Measurements from ENCODE around the gene AGO4. TPM values are rescaled to one million over a fixed set of nuclear protein-coding genes. Genes with fewer than 3 reads are reported as not detected.
A peak's percentile ranks its signal among the peaks of the same experiment; 100 is the strongest.
"Not testable (repeated sequence)": the region's sequence is repeated elsewhere in the genome, so short reads cannot be mapped to it uniquely, and the experiment has no call there.

AGO4 gene
- total RNA-seq, 1 experiment from 2014 or later: 14.8 TPM

GRCh38 chr1:35866991-35867390 lies 59.2 kb downstream of the AGO4 start:
- TF ChIP-seq SIN3A (IDR thresholded peaks at IDR 0.05; ENCODE audit: borderline replicate concordance, insufficient read depth, low read depth, low read length) (no peak), CTCF (IDR thresholded peaks at IDR 0.05) (no peak), POLR2AphosphoS5 (IDR thresholded peaks at IDR 0.05; ENCODE audit: low read depth, low read length) (no peak), REST (IDR thresholded peaks at IDR 0.05; ENCODE audit: insufficient read depth in 1 of 2, low read depth in 2 of 2, low read length in 1 of 2) (no peak)
- no TSS peak for BruUV-seq (replicated peaks)
- no peak overlapping the region for H3K4me3 ChIP-seq (ENCODE audit: low read depth in 2 of 2, low read length in 2 of 2)
- CTCF ChIA-PET: no interaction called here
- no peaks in the 10 kb centered on the region for H3K36me3 ChIP-seq (ENCODE audit: control insufficient read depth, insufficient read depth, low read length)
- no peaks in the 10 kb centered on the region for H3K4me1 ChIP-seq (ENCODE audit: control insufficient read depth, insufficient read depth, low read length)
- ATAC-seq (no peak), DNase-seq (ENCODE audit: low read depth, low spot score) (no peak)
- intact Hi-C loops (cut with micrococcal nuclease; ENCODE audit: unreplicated experiment) (no loop called here), in situ Hi-C loops (cut with HindIII; ENCODE audit: low pct_unique_long_range_greater_than_20kb, low sequenced_read_pairs) (no loop called here)
- H3K27ac ChIP-seq (ENCODE audit: low read length): no peak overlapping the region
- POLR2A ChIA-PET: no interaction called here
- H3K9me3 ChIP-seq (ENCODE audit: control insufficient read depth, insufficient read depth, low read depth, low read length): no peaks in the 10 kb centered on the region
- no peaks in the 10 kb centered on the region for H3K27me3 ChIP-seq (ENCODE audit: control insufficient read depth, insufficient read depth, low read length)

GRCh38 chr1:35869245-35869950 lies 61.6 kb downstream of the AGO4 start:
- intact Hi-C loops (cut with micrococcal nuclease; ENCODE audit: unreplicated experiment); BruUV-seq (replicated peaks); H3K4me1 ChIP-seq (ENCODE audit: control insufficient read depth, insufficient read depth, low read length); H3K36me3 ChIP-seq (ENCODE audit: control insufficient read depth, insufficient read depth, low read length); H3K27me3 ChIP-seq (ENCODE audit: control insufficient read depth, insufficient read depth, low read length); H3K9me3 ChIP-seq (ENCODE audit: control insufficient read depth, insufficient read depth, low read depth, low read length); in situ Hi-C loops (cut with HindIII; ENCODE audit: low pct_unique_long_range_greater_than_20kb, low sequenced_read_pairs): not testable (repeated sequence)
- DNase-seq (ENCODE audit: low read depth, low spot score): peak; percentile 92
- ATAC-seq: peak; percentile 98
- ChIA-PET POLR2A (interaction anchor here (0.6 to 1.1 kb wide), 2 partner anchors 10 to 95 kb away, joined by 3 read pairs; no protein-coding TSS in a partner anchor), CTCF (interaction anchor here (0.5 kb wide), 1 partner anchor 248 kb away, joined by 5 read pairs; no protein-coding TSS in a partner anchor)
- peak overlapping the region; percentile 41 to 71 for H3K4me3 ChIP-seq (ENCODE audit: low read depth in 2 of 2, low read length in 2 of 2)
- H3K27ac ChIP-seq (ENCODE audit: low read length): peak overlapping the region; percentile 78
- peak; percentile 64; the same call in 1 of the 2 replicates for TF ChIP-seq POLR2AphosphoS5 (IDR thresholded peaks at IDR 0.05; ENCODE audit: low read depth, low read length)

- ChIA-PET POLR2A (no interaction called here), CTCF (no interaction called here)
- H3K4me3 ChIP-seq (ENCODE audit: low read depth in 2 of 2, low read length in 2 of 2): peak overlapping the region; percentile 41 to 71; a peak in 3 of 4 replicates
- ATAC-seq: no peak
- intact Hi-C loops (cut with micrococcal nuclease; ENCODE audit: unreplicated experiment): no loop called here
- in situ Hi-C loops (cut with HindIII; ENCODE audit: low pct_unique_long_range_greater_than_20kb, low sequenced_read_pairs): no loop called here
- no peak for TF ChIP-seq REST (IDR thresholded peaks at IDR 0.05; ENCODE audit: insufficient read depth in 1 of 2, low read depth in 2 of 2, low read length in 1 of 2)
- no peak for TF ChIP-seq SIN3A (IDR thresholded peaks at IDR 0.05; ENCODE audit: borderline replicate concordance, insufficient read depth, low read depth, low read length)
- TF ChIP-seq POLR2AphosphoS5 (IDR thresholded peaks at IDR 0.05; ENCODE audit: low read depth, low read length): no peak
- TF ChIP-seq TCF7L2 (IDR thresholded peaks at IDR 0.05; ENCODE audit: low read depth, low read length): no peak
- no peak for TF ChIP-seq CTCF (IDR thresholded peaks at IDR 0.05)
- H3K4me1 ChIP-seq (ENCODE audit: control insufficient read depth, insufficient read depth, low read length): no peaks in the 10 kb centered on the region
- no peaks in the 10 kb centered on the region for H3K36me3 ChIP-seq (ENCODE audit: control insufficient read depth, insufficient read depth, low read length)
- no peak overlapping the region for H3K27ac ChIP-seq (ENCODE audit: low read length)
- no TSS peak for BruUV-seq (replicated peaks)
- no peak for DNase-seq (ENCODE audit: low read depth, low spot score)
- no peaks in the 10 kb centered on the region for H3K9me3 ChIP-seq (ENCODE audit: control insufficient read depth, insufficient read depth, low read depth, low read length)
- H3K27me3 ChIP-seq (ENCODE audit: control insufficient read depth, insufficient read depth, low read length): no peaks in the 10 kb centered on the region
These were observed 63.0 kb downstream of the AGO4 start for GRCh38 chr1:35870651-35871309.

All from Panc1 (cell line).